ENCODE results near the gene DYNC1I2.

Gene DYNC1I2

GRCh38 chr2:171728989-171729951, 42.0 kb downstream of the DYNC1I2 start:
- DNase-seq (ENCODE audit: low read depth) = no peak
- no peak for TF ChIP-seq CTCF (IDR thresholded peaks at IDR 0.05; ENCODE audit: insufficient read depth, low read depth, low read length, missing control alignments)

GRCh38 chr2:171729952-171730317, 42.7 kb downstream of the DYNC1I2 start:
- no peak for DNase-seq (ENCODE audit: low read depth)
- no peak for TF ChIP-seq CTCF (IDR thresholded peaks at IDR 0.05; ENCODE audit: insufficient read depth, low read depth, low read length, missing control alignments)
- no peak overlapping the region for H3K4me3 ChIP-seq (ENCODE audit: low read depth, low read length)

More at GRCh38 chr2:171728989-171729951, 42.0 kb downstream of the DYNC1I2 start:
- H3K4me3 ChIP-seq (ENCODE audit: low read depth, low read length) = no peak overlapping the region

- no peak for TF ChIP-seq CTCF (IDR thresholded peaks at IDR 0.05; ENCODE audit: insufficient read depth, low read depth, low read length, missing control alignments)
- no peak for DNase-seq (ENCODE audit: low read depth)
- H3K4me3 ChIP-seq (ENCODE audit: low read depth, low read length) = no peak overlapping the region
These were observed 48.9 kb downstream of the DYNC1I2 start for GRCh38 chr2:171735991-171736710.

- H3K4me3 ChIP-seq (ENCODE audit: low read depth, low read length) = no peak overlapping the region
- DNase-seq (ENCODE audit: low read depth) = peak; percentile 37
- no peak for TF ChIP-seq CTCF (IDR thresholded peaks at IDR 0.05; ENCODE audit: insufficient read depth, low read depth, low read length, missing control alignments)
These were observed 53.9 kb downstream of the DYNC1I2 start for GRCh38 chr2:171741189-171741588.

GRCh38 chr2:171742760-171743159, 55.5 kb downstream of the DYNC1I2 start:
- DNase-seq (ENCODE audit: low read depth) = no peak
- no peak overlapping the region for H3K4me3 ChIP-seq (ENCODE audit: low read depth, low read length)
- TF ChIP-seq CTCF (IDR thresholded peaks at IDR 0.05; ENCODE audit: insufficient read depth, low read depth, low read length, missing control alignments) = no peak

- no peak for TF ChIP-seq CTCF (IDR thresholded peaks at IDR 0.05; ENCODE audit: insufficient read depth, low read depth, low read length, missing control alignments)
- no peak overlapping the region for H3K4me3 ChIP-seq (ENCODE audit: low read depth, low read length)
- no peak for DNase-seq (ENCODE audit: low read depth)
These were observed 57.9 kb downstream of the DYNC1I2 start for GRCh38 chr2:171745141-171745540.

All from GM12865 (cell line).